H9 (cell line): ENCODE data around the gene RPL19. TPM values are rescaled to one million over a fixed set of nuclear protein-coding genes. Genes with fewer than 3 reads are reported as not detected.
A peak's percentile ranks its signal among the peaks of the same experiment; 100 is the strongest.

Experiments
- DNase-seq: peaks from one replicate; pipeline ENCODE4 v3.0.0-alpha.2; 2017
- H2AFZ ChIP-seq: one replicate; pipeline ENCODE4 v1.6.1; 2013; ENCODE audit warnings: mild to moderate bottlenecking, low read length, control low read depth, moderate library complexity
- H2AK5ac ChIP-seq: 2 replicates; pipeline ENCODE4 v1.6.1; 2013; ENCODE audit warnings: low read length, control low read depth, mixed read lengths; ENCODE audit not compliant: insufficient read length
- H2BK120ac ChIP-seq: one replicate; pipeline ENCODE4 v1.6.1; 2013; ENCODE audit warnings: low read depth, mild to moderate bottlenecking, low read length, control low read depth, inconsistent platforms; ENCODE audit not compliant: poor library complexity, severe bottlenecking
- H2BK12ac ChIP-seq: 2 replicates; pipeline ENCODE4 v1.6.1; 2013; ENCODE audit warnings: low read length, control low read depth, mixed read lengths, low read depth; ENCODE audit not compliant: insufficient read length
- H2BK15ac ChIP-seq: 2 replicates; pipeline ENCODE4 v1.6.1; 2013; ENCODE audit warnings: low read depth, low read length, control low read depth
- H2BK20ac ChIP-seq: one replicate; pipeline ENCODE4 v1.6.1; 2013; ENCODE audit warnings: low read depth, mild to moderate bottlenecking, low read length, control low read depth, inconsistent platforms; ENCODE audit not compliant: poor library complexity, severe bottlenecking
- H2BK5ac ChIP-seq: 2 replicates; pipeline ENCODE4 v1.6.1; 2013; ENCODE audit warnings: low read length, control low read depth, mixed read lengths; ENCODE audit not compliant: insufficient read length
- H3K14ac ChIP-seq: 2 replicates; pipeline ENCODE4 v1.6.1; 2013; ENCODE audit warnings: low read length, control low read depth; ENCODE audit not compliant: insufficient read depth
- H3K18ac ChIP-seq: 2 replicates; pipeline ENCODE4 v1.6.1; 2013; ENCODE audit warnings: low read depth, mild to moderate bottlenecking, mixed read lengths, low read length, control low read depth; ENCODE audit not compliant: insufficient read length
- H3K23ac ChIP-seq: 2 replicates; pipeline ENCODE4 v1.6.1; 2013; ENCODE audit warnings: low read length, control low read depth, mixed read lengths, low read depth; ENCODE audit not compliant: insufficient read length
- H3K23me2 ChIP-seq: 2 replicates; pipeline ENCODE4 v1.6.1; 2013; ENCODE audit warnings: low read depth, mild to moderate bottlenecking, mixed read lengths, low read length, control low read depth; ENCODE audit not compliant: insufficient read length, poor library complexity, severe bottlenecking
- H3K27ac ChIP-seq: 2 replicates; pipeline ENCODE4 v1.5.1; 2013; ENCODE audit warnings: low read length, control low read depth, mixed read lengths, low read depth; ENCODE audit not compliant: insufficient read length
- H3K27me3 ChIP-seq: 2 replicates; pipeline ENCODE4 v1.6.1; 2013; ENCODE audit warnings: low read length, control low read depth, inconsistent platforms; ENCODE audit not compliant: insufficient read depth
- H3K4ac ChIP-seq: 2 replicates; pipeline ENCODE4 v1.6.1; 2013; ENCODE audit warnings: low read depth, mild to moderate bottlenecking, control low read depth, inconsistent platforms, low read length, moderate library complexity
- H3K4me1 ChIP-seq: 2 replicates; pipeline ENCODE4 v1.6.1; 2013; ENCODE audit warnings: low read length, control low read depth, inconsistent platforms; ENCODE audit not compliant: insufficient read depth
- H3K4me2 ChIP-seq: 2 replicates; pipeline ENCODE4 v1.6.1; 2013; ENCODE audit warnings: low read length, control low read depth, mixed read lengths; ENCODE audit not compliant: insufficient read length, insufficient read depth
- H3K56ac ChIP-seq: 2 replicates; pipeline ENCODE4 v1.6.1; 2013; ENCODE audit warnings: low read depth, mild to moderate bottlenecking, mixed read lengths, low read length, control low read depth; ENCODE audit not compliant: insufficient read length
- H3K79me1 ChIP-seq: 2 replicates; pipeline ENCODE4 v1.6.1; 2013; ENCODE audit warnings: low read depth, mild to moderate bottlenecking, moderate library complexity, low read length, control low read depth, inconsistent platforms; ENCODE audit not compliant: insufficient read depth, poor library complexity, severe bottlenecking
- H3K79me2 ChIP-seq: 2 replicates; pipeline ENCODE4 v1.6.1; 2013; ENCODE audit warnings: low read length, control low read depth, inconsistent platforms; ENCODE audit not compliant: insufficient read depth
- H3K9ac ChIP-seq: 2 replicates; pipeline ENCODE4 v1.6.1; 2013; ENCODE audit warnings: low read length, control low read depth, mixed read lengths; ENCODE audit not compliant: insufficient read length; ENCODE audit errors: extremely low read depth
- H3K9me3 ChIP-seq: one replicate; pipeline ENCODE4 v1.6.1; 2013; ENCODE audit warnings: low read depth, low read length, inconsistent platforms; ENCODE audit not compliant: control insufficient read depth
- H3T11ph ChIP-seq: one replicate; pipeline ENCODE4 v1.6.1; 2013; ENCODE audit warnings: mild to moderate bottlenecking, low read length, control low read depth, inconsistent platforms
- H4K20me1 ChIP-seq: one replicate; pipeline ENCODE4 v1.6.1; 2013; ENCODE audit not compliant: control insufficient read depth, insufficient read length, insufficient read depth
- H4K5ac ChIP-seq: 2 replicates; pipeline ENCODE4 v1.6.1; 2013; ENCODE audit warnings: low read depth, mild to moderate bottlenecking, mixed read lengths, low read length, control low read depth; ENCODE audit not compliant: insufficient read length
- H4K8ac ChIP-seq: replicated peaks from 2 replicates; pipeline ENCODE4 v1.6.1; 2013; ENCODE audit warnings: low read length, control low read depth, mixed read lengths, low read depth; ENCODE audit not compliant: insufficient read length
- H4K91ac ChIP-seq: 2 replicates; pipeline ENCODE4 v1.6.1; 2013; ENCODE audit warnings: low read depth, mild to moderate bottlenecking, moderate library complexity, mixed read lengths, low read length, control low read depth; ENCODE audit not compliant: insufficient read length
- H3K27ac Mint-ChIP-seq, 3 experiments: 2 replicates in 2 of 3; 3 replicates in 1 of 3; pipeline ENCODE4 v1.8.0; 2020 to 2021; ENCODE audit warnings: mixed read lengths in 3 of 3, mild to moderate bottlenecking in 1 of 3, moderate library complexity in 1 of 3
- H3K27me3 Mint-ChIP-seq: 2 replicates; pipeline ENCODE4 v1.8.0; 2021; ENCODE audit warnings: low read depth, mild to moderate bottlenecking, moderate library complexity, mixed read lengths
- H3K36me3 Mint-ChIP-seq, 3 experiments: 2 replicates in 2 of 3; 3 replicates in 1 of 3; pipeline ENCODE4 v1.8.0; 2020 to 2021; ENCODE audit warnings: low read depth in 3 of 3, mixed read lengths in 3 of 3; ENCODE audit not compliant: insufficient read depth in 1 of 3
- H3K4me1 Mint-ChIP-seq, 2 experiments: 2 replicates each; pipeline ENCODE4 v1.8.0; 2020; ENCODE audit warnings: mixed read lengths in 2 of 2
- H3K4me3 Mint-ChIP-seq, 2 experiments: 2 replicates in 1 of 2; 3 replicates in 1 of 2; pipeline ENCODE4 v1.8.0; 2020 to 2021; ENCODE audit warnings: mild to moderate bottlenecking in 2 of 2, mixed read lengths in 2 of 2, moderate library complexity in 1 of 2
- H3K9me3 Mint-ChIP-seq, 2 experiments: 2 replicates in 1 of 2; 3 replicates in 1 of 2; pipeline ENCODE4 v1.8.0; 2020; ENCODE audit warnings: mild to moderate bottlenecking in 2 of 2, mixed read lengths in 2 of 2, moderate library complexity in 1 of 2
- WGBS: extraction: QIAGEN DNeasy Blood & Tissue Kit; methylation state at CpG from one replicate; pipeline ENCODE4 v1.1.7; 2013; ENCODE audit warnings: missing lambda C conversion rate, low lambda C conversion rate, mixed read lengths; ENCODE audit not compliant: insufficient read length; ENCODE audit errors: extremely low coverage; 5-methylcytosine and 5-hydroxymethylcytosine counted together
- total RNA-seq: library from RNA; stranded (reverse); gene quantifications from 2 replicates; pipeline ENCODE4 v1.2.1, GENCODE V29; 2021
- TF ChIP-seq, protein P1 (sequence below): fragments of 200-600 bp; sonication (generic); conservative IDR thresholded peaks from 3 replicates; pipeline ENCODE4 v1.8.0; 2021; ENCODE audit warnings: antibody characterized with exemption, mild to moderate bottlenecking

The RPL19 gene
- total RNA-seq, 1 experiment from 2014 or later, result 2,038 TPM

- Histone ChIP-seq H3K23ac (no peak overlapping the region), H3K4me2 (peak overlapping the region; percentile 68), H3K27me3 (peaks cover 4% of the 10 kb centered on the region; the same call in 1 of the 2 replicates), H2BK5ac (no peak overlapping the region), H2BK120ac (no peak overlapping the region), H3K18ac (no peak overlapping the region), H3K14ac (no peak overlapping the region), H2BK12ac (no peak overlapping the region), H3K79me2 (peaks cover 6% of the 10 kb centered on the region; the same call in 1 of the 2 replicates), H3K9ac (no peak overlapping the region), H3K23me2 (peaks cover 7% of the 10 kb centered on the region), H2BK15ac (no peak overlapping the region), H2BK20ac (no peak overlapping the region), H3K79me1 (peaks cover 4% of the 10 kb centered on the region), H3K4me1 (peaks cover 4% of the 10 kb centered on the region; the same call in 1 of the 2 replicates), H3K27ac (no peak overlapping the region), H3T11ph (no peak overlapping the region), H4K8ac (no peak overlapping the region), H3K9me3 (no peaks in the 10 kb centered on the region), H3K56ac (no peak overlapping the region), H2AFZ (no peak overlapping the region), H2AK5ac (no peak overlapping the region), H4K91ac (no peak overlapping the region), H4K5ac (no peak overlapping the region), H3K4ac (no peak overlapping the region), H4K20me1 (peaks cover 4% of the 10 kb centered on the region)
- Mint-ChIP-seq H3K36me3 (peaks cover 13 to 32% (median 29%) of the 10 kb centered on the region in 3 experiments; a peak in 6 of 7 replicates), H3K27me3 (no peaks in the 10 kb centered on the region), H3K4me3 (peak overlapping the region; percentile 26 to 74), H3K4me1 (peaks cover 27 to 38% of the 10 kb centered on the region in 2 experiments), H3K27ac (peak overlapping the region in 2 of 3 experiments; percentile 87 to 89; a peak in 5 of 7 replicates), H3K9me3 (no peaks in the 10 kb centered on the region)
- peak; percentile 93 for DNase-seq
- TF ChIP-seq, protein P1, sequence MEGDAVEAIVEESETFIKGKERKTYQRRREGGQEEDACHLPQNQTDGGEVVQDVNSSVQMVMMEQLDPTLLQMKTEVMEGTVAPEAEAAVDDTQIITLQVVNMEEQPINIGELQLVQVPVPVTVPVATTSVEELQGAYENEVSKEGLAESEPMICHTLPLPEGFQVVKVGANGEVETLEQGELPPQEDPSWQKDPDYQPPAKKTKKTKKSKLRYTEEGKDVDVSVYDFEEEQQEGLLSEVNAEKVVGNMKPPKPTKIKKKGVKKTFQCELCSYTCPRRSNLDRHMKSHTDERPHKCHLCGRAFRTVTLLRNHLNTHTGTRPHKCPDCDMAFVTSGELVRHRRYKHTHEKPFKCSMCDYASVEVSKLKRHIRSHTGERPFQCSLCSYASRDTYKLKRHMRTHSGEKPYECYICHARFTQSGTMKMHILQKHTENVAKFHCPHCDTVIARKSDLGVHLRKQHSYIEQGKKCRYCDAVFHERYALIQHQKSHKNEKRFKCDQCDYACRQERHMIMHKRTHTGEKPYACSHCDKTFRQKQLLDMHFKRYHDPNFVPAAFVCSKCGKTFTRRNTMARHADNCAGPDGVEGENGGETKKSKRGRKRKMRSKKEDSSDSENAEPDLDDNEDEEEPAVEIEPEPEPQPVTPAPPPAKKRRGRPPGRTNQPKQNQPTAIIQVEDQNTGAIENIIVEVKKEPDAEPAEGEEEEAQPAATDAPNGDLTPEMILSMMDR, result peak; percentile 61
- WGBS, result no CpG with 5 or more reads among the region's 20 CpGs
Observed at GRCh38 chr17:39194089-39194984, 5.7 kb upstream of the RPL19 start.
